Kidney (tissue), 14 donors: ENCODE data around the gene HNRNPA1L2. TPM values are rescaled to one million over a fixed set of nuclear protein-coding genes. Genes with fewer than 3 reads are reported as not detected.
A peak's percentile ranks its signal among the peaks of the same experiment; 100 is the strongest.
"Not testable (repeated sequence)": the region's sequence is repeated elsewhere in the genome, so short reads cannot be mapped to it uniquely, and the experiment has no call there.

Experiments
- DNase-seq, 5 donors: peaks; one replicate each; pipeline ENCODE4 v3.0.0-alpha.2; 2013 to 2020
- FAIRE-seq: peaks from 2 replicates; lab custom pipeline; 2012; peaks lifted over from hg19 to GRCh38; lab: Jason Lieb, UNC
- H3K27ac ChIP-seq, 2 donors: one replicate each; pipeline ENCODE4 v1.7.0; 2013; ENCODE audit warnings: low read depth in 2 of 2, low read length in 2 of 2, inconsistent platforms in 1 of 2
- H3K27me3 ChIP-seq: one replicate; pipeline ENCODE4 v1.7.1; 2013; ENCODE audit warnings: low read length, inconsistent platforms; ENCODE audit not compliant: control insufficient read depth, insufficient read depth
- H3K36me3 ChIP-seq, 3 donors: one replicate each; pipeline versions ENCODE4 v1.7.0 to v1.7.1; 2013; ENCODE audit warnings: low read length in 3 of 3, control low read depth in 1 of 3, inconsistent platforms in 1 of 3; ENCODE audit not compliant: insufficient read depth in 3 of 3, control insufficient read depth in 2 of 3
- H3K4me1 ChIP-seq, 3 donors: one replicate each; pipeline versions ENCODE4 v1.7.0 to v1.7.1; 2013; ENCODE audit warnings: low read length in 3 of 3, inconsistent platforms in 1 of 3, low read depth in 1 of 3; ENCODE audit not compliant: control insufficient read depth in 2 of 3, insufficient read depth in 2 of 3
- H3K4me3 ChIP-seq, 3 donors: one replicate each; pipeline versions ENCODE4 v1.7.0 to v1.8.1; 2013; ENCODE audit warnings: low read length in 3 of 3, control low read depth in 1 of 3, inconsistent platforms in 1 of 3
- H3K9ac ChIP-seq, 3 donors: one replicate each; pipeline versions ENCODE4 v1.7.0 to v1.7.1; 2013; ENCODE audit warnings: low read length in 3 of 3, control low read depth in 1 of 3, inconsistent platforms in 1 of 3
- H3K9me3 ChIP-seq, 3 donors: one replicate each; pipeline versions ENCODE4 v1.7.0 to v1.7.1; 2013; ENCODE audit warnings: low read length in 3 of 3, control low read depth in 1 of 3, inconsistent platforms in 1 of 3; ENCODE audit not compliant: control insufficient read depth in 2 of 3, insufficient read depth in 1 of 3
- intact Hi-C: fragments of 100-400 bp; cut with DNase I; formaldehyde crosslinking; loops from one replicate; pipeline ENCODE4 v1.11.1; 2022
- polyA plus RNA-seq: library from polyadenylated mRNA; stranded (reverse); fragments of 350-450 nt; fragmentation: Illumina TruSeq; extraction: RNeasy Lipid Tissue Mini Kit (QIAGEN cat#74804); gene quantifications from one replicate; pipeline ENCODE4 v1.2.3, GENCODE V29; 2014; ENCODE audit warnings: low read depth, low replicate concordance; ENCODE audit not compliant: insufficient read depth
- total RNA-seq: library from RNA; stranded (reverse); fragmentation: NEBNext Ultra II Directional; extraction: Animal tissue kit (Norgen Biotek cat#: 25700); gene quantifications from one replicate; pipeline ENCODE4 v1.2.1, GENCODE V29; 2021
- TF ChIP-seq, protein P1 (sequence below): IDR thresholded peaks from 3 replicates; pipeline ENCODE4 v1.5.1; 2012; ENCODE audit warnings: mild to moderate bottlenecking, moderate library complexity, borderline replicate concordance; ENCODE audit not compliant: insufficient read depth; ENCODE audit errors: extremely low read depth
- donor health status: control.
- donor health status: control.
- donor health status: control.
- donor health status: control.
- donor health status: control.
- donor health status: DM: yes; HTN: yes; CAD: no.
- donor health status: Normal renal cell carcinoma (clear cell type).

The HNRNPA1L2 gene
- total and polyA plus RNA-seq, 2 donors from 2014 or later: 8.9 to 9.3 TPM

GRCh38 chr13:52617070-52618060 is 24.9 kb upstream of the HNRNPA1L2 start:
- Histone ChIP-seq H3K9ac (peak overlapping the region; percentile 0 to 85 (median 70)), H3K4me1 (peaks cover 0 to 5% (median 0%) of the 10 kb centered on the region in 3 donors), H3K27me3 (no peaks in the 10 kb centered on the region), H3K9me3 (no peaks in the 10 kb centered on the region), H3K27ac (peak overlapping the region; percentile 58 to 61), H3K4me3 (peak overlapping the region; percentile 59 to 93 (median 90)), H3K36me3 (no peaks in the 10 kb centered on the region)
- DNase-seq: peak; percentile 92 to 95 (median 93)
- intact Hi-C loops: no loop called here
- no peak for FAIRE-seq
- TF ChIP-seq, protein P1, sequence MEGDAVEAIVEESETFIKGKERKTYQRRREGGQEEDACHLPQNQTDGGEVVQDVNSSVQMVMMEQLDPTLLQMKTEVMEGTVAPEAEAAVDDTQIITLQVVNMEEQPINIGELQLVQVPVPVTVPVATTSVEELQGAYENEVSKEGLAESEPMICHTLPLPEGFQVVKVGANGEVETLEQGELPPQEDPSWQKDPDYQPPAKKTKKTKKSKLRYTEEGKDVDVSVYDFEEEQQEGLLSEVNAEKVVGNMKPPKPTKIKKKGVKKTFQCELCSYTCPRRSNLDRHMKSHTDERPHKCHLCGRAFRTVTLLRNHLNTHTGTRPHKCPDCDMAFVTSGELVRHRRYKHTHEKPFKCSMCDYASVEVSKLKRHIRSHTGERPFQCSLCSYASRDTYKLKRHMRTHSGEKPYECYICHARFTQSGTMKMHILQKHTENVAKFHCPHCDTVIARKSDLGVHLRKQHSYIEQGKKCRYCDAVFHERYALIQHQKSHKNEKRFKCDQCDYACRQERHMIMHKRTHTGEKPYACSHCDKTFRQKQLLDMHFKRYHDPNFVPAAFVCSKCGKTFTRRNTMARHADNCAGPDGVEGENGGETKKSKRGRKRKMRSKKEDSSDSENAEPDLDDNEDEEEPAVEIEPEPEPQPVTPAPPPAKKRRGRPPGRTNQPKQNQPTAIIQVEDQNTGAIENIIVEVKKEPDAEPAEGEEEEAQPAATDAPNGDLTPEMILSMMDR: no peak

- H3K4me1 ChIP-seq, H3K27me3 ChIP-seq, intact Hi-C loops, H3K9me3 ChIP-seq, H3K36me3 ChIP-seq, FAIRE-seq, DNase-seq: not testable (repeated sequence)
- H3K27ac ChIP-seq: peak overlapping the region; percentile 38 to 53
- peak overlapping the region in 2 of 3 donors; percentile 16 for H3K9ac ChIP-seq
- H3K4me3 ChIP-seq: peak overlapping the region in 2 of 3 donors; percentile 51 to 54
Measured at GRCh38 chr13:52631083-52631690, 11.0 kb upstream of the HNRNPA1L2 start.

DNA sequence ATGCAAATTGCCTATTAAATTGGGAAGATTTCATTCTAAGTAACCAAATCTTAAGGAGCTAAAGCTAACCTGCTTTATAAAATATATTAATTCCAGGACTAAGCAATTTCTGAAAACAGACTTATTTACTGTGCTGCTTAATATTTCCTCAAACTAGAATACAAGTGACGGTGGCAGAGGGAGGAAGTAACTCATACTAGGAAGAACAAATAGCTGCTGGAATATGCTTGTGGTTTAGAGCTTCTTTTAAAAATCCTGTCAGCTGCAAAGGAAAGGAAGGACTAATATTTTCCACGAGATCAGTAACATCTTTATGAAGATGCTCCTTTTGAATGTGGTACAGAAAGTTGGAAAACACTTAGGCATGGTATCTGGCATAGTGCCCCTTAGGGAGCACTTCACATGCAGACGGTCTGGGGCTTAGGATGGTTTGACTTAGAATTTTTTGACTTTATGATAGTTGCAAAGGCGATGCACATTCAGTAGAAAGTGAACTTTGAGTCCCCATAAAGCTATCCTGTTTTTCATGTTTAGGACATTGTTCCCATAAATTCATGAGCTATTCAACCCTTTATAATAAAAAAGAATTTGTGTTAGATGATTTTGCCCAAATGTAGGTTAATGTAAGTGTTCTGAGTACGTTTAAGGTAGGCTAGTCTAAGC is 3.4 kb upstream of the HNRNPA1L2 start:
- Histone ChIP-seq H3K27me3 (no peaks in the 10 kb centered on the region), H3K27ac (no peak overlapping the region), H3K36me3 (peaks cover 0 to 12% (median 0%) of the 10 kb centered on the region in 3 donors), H3K9ac (no peak overlapping the region), H3K9me3 (no peaks in the 10 kb centered on the region), H3K4me3 (no peak overlapping the region), H3K4me1 (no peaks in the 10 kb centered on the region)
- TF ChIP-seq, protein P1: no peak
- intact Hi-C loops: no loop called here
- FAIRE-seq (no peak), DNase-seq (no peak)
